Neural progenitor cell (in vitro differentiated cells): ENCODE data around the gene SPINK13. TPM values are rescaled to one million over a fixed set of nuclear protein-coding genes. Genes with fewer than 3 reads are reported as not detected.
A peak's percentile ranks its signal among the peaks of the same experiment; 100 is the strongest.
"Not testable (repeated sequence)": the region's sequence is repeated elsewhere in the genome, so short reads cannot be mapped to it uniquely, and the experiment has no call there.

Experiments used
- DNase-seq: peaks from one replicate; pipeline ENCODE4 v3.0.0-alpha.2; 2016; ENCODE audit warnings: low spot score
- H2AFZ ChIP-seq: fragments of 200-600 bp; sonication (generic); replicated peaks from 2 replicates; pipeline ENCODE4 v1.6.1; 2016; ENCODE audit warnings: antibody characterized with exemption
- H3F3A ChIP-seq: fragments of 200-600 bp; sonication (generic); 2 replicates; pipeline ENCODE4 v1.6.1; 2016; ENCODE audit warnings: antibody characterized with exemption, low read depth
- H3K27ac ChIP-seq: fragments of 200-600 bp; sonication (generic); 2 replicates; pipeline ENCODE4 v1.5.1; 2016; ENCODE audit warnings: mild to moderate bottlenecking
- H3K27me3 ChIP-seq: fragments of 200-600 bp; sonication (generic); 2 replicates; pipeline ENCODE4 v1.6.1; 2016; ENCODE audit warnings: mild to moderate bottlenecking, moderate library complexity
- H3K36me3 ChIP-seq: fragments of 200-600 bp; sonication (generic); 2 replicates; pipeline ENCODE4 v1.5.1; 2016
- H3K4me1 ChIP-seq: fragments of 200-600 bp; sonication (generic); 2 replicates; pipeline ENCODE4 v1.6.1; 2016; ENCODE audit warnings: mixed run types
- H3K4me2 ChIP-seq: fragments of 200-600 bp; sonication (generic); 2 replicates; pipeline ENCODE4 v1.6.1; 2016
- H3K4me3 ChIP-seq: fragments of 200-600 bp; sonication (generic); 2 replicates; pipeline ENCODE4 v1.5.1; 2016
- H3K79me2 ChIP-seq: fragments of 200-600 bp; sonication (generic); 2 replicates; pipeline ENCODE4 v1.6.1; 2016; ENCODE audit warnings: low read depth
- H3K9ac ChIP-seq: fragments of 200-600 bp; sonication (generic); 2 replicates; pipeline ENCODE4 v1.6.1; 2016
- H3K9me3 ChIP-seq: fragments of 200-600 bp; sonication (generic); 2 replicates; pipeline ENCODE4 v1.5.1; 2016; ENCODE audit warnings: low read depth
- H4K20me1 ChIP-seq: fragments of 200-600 bp; sonication (generic); 2 replicates; pipeline ENCODE4 v1.6.1; 2016; ENCODE audit warnings: low read depth
- H3K27ac Mint-ChIP-seq: 3 replicates; pipeline ENCODE4 v1.8.0; 2021; ENCODE audit warnings: mixed read lengths
- H3K27me3 Mint-ChIP-seq: 2 replicates; pipeline ENCODE4 v1.8.0; 2022; ENCODE audit warnings: low read depth, mild to moderate bottlenecking, inconsistent platforms, moderate library complexity, mixed read lengths; ENCODE audit not compliant: insufficient read depth
- H3K36me3 Mint-ChIP-seq: 3 replicates; pipeline ENCODE4 v1.8.0; 2021; ENCODE audit warnings: mixed read lengths
- H3K4me1 Mint-ChIP-seq: 3 replicates; pipeline ENCODE4 v1.8.0; 2021; ENCODE audit warnings: mixed read lengths
- H3K4me3 Mint-ChIP-seq: 3 replicates; pipeline ENCODE4 v1.8.0; 2021; ENCODE audit warnings: mild to moderate bottlenecking, moderate library complexity, mixed read lengths
- H3K9me3 Mint-ChIP-seq: 3 replicates; pipeline ENCODE4 v1.8.0; 2020; ENCODE audit warnings: mixed read lengths
- EZH2 ChIP-seq: fragments of 200-600 bp; sonication (generic); IDR thresholded peaks from 2 replicates; pipeline ENCODE4 v1.6.1; 2017; ENCODE audit warnings: antibody characterized with exemption, mild to moderate bottlenecking, moderate library complexity
- EZH2phosphoT487 ChIP-seq: fragments of 200-600 bp; sonication (generic); IDR thresholded peaks from 2 replicates; pipeline ENCODE4 v1.6.1; 2017; ENCODE audit warnings: antibody characterized with exemption
- total RNA-seq: library from RNA; depleted of rRNA; stranded (reverse); fragments of >200 nt; gene quantifications from 2 replicates; pipeline ENCODE4 v1.2.3, GENCODE V29; 2015; ENCODE audit warnings: low replicate concordance
- TF ChIP-seq, protein P1 (sequence below): fragments of 200-600 bp; sonication (generic); IDR thresholded peaks from 2 replicates; pipeline ENCODE4 v1.5.1; 2017; ENCODE audit warnings: antibody characterized with exemption, mild to moderate bottlenecking

Gene SPINK13
- total RNA-seq, 1 donor from 2014 or later, result not detected

DNA sequence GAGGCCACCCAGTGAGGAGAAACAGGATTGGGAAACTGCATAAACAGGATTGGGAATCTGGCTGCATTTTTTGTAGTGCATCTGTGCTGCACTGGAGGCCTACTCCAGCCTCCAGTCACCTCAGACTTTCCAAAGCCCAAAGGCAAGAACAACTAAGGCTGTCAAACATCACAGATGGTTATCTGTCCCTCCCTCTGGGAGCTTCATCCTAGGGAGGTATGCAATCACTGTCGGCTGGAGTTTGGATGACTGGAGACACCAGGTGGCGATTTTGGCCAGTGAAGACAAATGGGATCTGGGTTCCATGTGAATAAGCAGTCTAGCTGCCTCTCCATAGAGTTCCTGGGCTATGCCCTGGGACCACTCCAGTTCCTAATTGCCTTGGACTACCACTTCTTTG is 9.3 kb upstream of the SPINK13 start:
- peaks cover 2% of the 10 kb centered on the region for H3K36me3 ChIP-seq
- no peak overlapping the region for H3K4me2 ChIP-seq
- Mint-ChIP-seq H3K4me1 (no peaks in the 10 kb centered on the region), H3K27ac (no peak overlapping the region), H3K9me3 (peaks cover 17% of the 10 kb centered on the region), H3K27me3 (no peaks in the 10 kb centered on the region), H3K36me3 (no peaks in the 10 kb centered on the region), H3K4me3 (no peak overlapping the region)
- no peak overlapping the region for H3K4me3 ChIP-seq
- H3F3A ChIP-seq, result no peaks in the 10 kb centered on the region
- H2AFZ ChIP-seq, result no peak overlapping the region
- H3K79me2 ChIP-seq, result no peaks in the 10 kb centered on the region
- no peaks in the 10 kb centered on the region for H3K4me1 ChIP-seq
- H3K9me3 ChIP-seq, result no peaks in the 10 kb centered on the region
- H3K27me3 ChIP-seq, result no peaks in the 10 kb centered on the region
- no peak overlapping the region for H3K27ac ChIP-seq
- H3K9ac ChIP-seq, result no peak overlapping the region
- no peaks in the 10 kb centered on the region for H4K20me1 ChIP-seq
- TF ChIP-seq, protein P1, sequence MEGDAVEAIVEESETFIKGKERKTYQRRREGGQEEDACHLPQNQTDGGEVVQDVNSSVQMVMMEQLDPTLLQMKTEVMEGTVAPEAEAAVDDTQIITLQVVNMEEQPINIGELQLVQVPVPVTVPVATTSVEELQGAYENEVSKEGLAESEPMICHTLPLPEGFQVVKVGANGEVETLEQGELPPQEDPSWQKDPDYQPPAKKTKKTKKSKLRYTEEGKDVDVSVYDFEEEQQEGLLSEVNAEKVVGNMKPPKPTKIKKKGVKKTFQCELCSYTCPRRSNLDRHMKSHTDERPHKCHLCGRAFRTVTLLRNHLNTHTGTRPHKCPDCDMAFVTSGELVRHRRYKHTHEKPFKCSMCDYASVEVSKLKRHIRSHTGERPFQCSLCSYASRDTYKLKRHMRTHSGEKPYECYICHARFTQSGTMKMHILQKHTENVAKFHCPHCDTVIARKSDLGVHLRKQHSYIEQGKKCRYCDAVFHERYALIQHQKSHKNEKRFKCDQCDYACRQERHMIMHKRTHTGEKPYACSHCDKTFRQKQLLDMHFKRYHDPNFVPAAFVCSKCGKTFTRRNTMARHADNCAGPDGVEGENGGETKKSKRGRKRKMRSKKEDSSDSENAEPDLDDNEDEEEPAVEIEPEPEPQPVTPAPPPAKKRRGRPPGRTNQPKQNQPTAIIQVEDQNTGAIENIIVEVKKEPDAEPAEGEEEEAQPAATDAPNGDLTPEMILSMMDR, result no peak
- TF ChIP-seq EZH2phosphoT487 (no peak), EZH2 (no peak)
- DNase-seq, result no peak

DNA sequence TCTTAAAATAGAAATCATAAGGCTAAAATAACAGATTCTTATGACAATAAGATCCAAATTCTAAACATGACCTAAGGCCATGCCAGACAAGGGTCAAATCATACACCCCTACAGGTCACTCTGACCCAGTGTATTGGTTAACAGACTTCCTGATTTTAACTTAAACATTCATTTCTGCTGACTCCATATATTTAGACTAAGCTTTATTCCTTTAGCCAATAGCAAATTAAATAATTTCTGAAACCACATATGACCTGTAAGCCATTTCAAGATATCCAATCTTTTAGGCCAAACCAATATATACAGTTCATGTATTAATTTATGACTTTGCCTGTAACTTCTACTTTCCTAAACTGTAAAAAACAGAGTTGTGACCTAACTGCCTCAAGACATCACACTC is 7.4 kb upstream of the SPINK13 start:
- no peak overlapping the region for H3K4me2 ChIP-seq
- no peak overlapping the region for H3K9ac ChIP-seq
- no peaks in the 10 kb centered on the region for H3K4me1 ChIP-seq
- Mint-ChIP-seq H3K27me3 (no peaks in the 10 kb centered on the region), H3K27ac (no peak overlapping the region), H3K36me3 (no peaks in the 10 kb centered on the region), H3K4me1 (no peaks in the 10 kb centered on the region), H3K4me3 (no peak overlapping the region), H3K9me3 (peaks cover 11% of the 10 kb centered on the region)
- H4K20me1 ChIP-seq, result no peaks in the 10 kb centered on the region
- no peak for TF ChIP-seq EZH2phosphoT487
- TF ChIP-seq EZH2, result no peak
- TF ChIP-seq, protein P1, result no peak
- no peaks in the 10 kb centered on the region for H3F3A ChIP-seq
- no peaks in the 10 kb centered on the region for H3K9me3 ChIP-seq
- no peak overlapping the region for H3K4me3 ChIP-seq
- no peak for DNase-seq
- H2AFZ ChIP-seq, result no peak overlapping the region
- peaks cover 2% of the 10 kb centered on the region for H3K36me3 ChIP-seq
- H3K79me2 ChIP-seq, result no peaks in the 10 kb centered on the region
- H3K27ac ChIP-seq, result no peak overlapping the region
- H3K27me3 ChIP-seq, result no peaks in the 10 kb centered on the region

DNA sequence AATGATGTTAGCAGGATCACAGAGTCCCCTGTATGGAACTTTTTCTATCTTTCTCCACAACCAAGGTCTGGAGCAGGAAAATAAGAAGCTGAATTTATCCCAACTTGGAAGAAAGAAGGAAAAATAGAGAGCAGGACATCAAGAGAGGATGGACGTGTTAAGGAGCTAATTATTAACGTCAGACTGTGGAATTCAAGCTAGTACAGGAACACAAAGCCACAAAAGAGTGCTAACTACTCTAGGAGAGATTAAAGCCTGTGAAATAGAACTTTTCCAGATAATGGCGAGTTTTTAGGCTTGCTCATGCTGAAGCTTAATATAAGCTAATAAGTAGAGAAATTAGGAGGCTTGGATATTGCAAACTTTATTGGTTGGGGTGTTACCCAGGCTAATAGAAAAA is 632 bp upstream of the SPINK13 start:
- H3K9me3 Mint-ChIP-seq, result no peaks in the 10 kb centered on the region

GRCh38 chr5:148275129-148275528 is 6.5 kb downstream of the SPINK13 start:
- H3K9me3 ChIP-seq, H4K20me1 ChIP-seq, H3K9ac ChIP-seq, H3K79me2 ChIP-seq, H3K36me3 Mint-ChIP-seq, H2AFZ ChIP-seq, H3K4me3 ChIP-seq, H3K4me1 ChIP-seq, H3K27me3 ChIP-seq, H3K27ac ChIP-seq, H3K27me3 Mint-ChIP-seq, H3K4me3 Mint-ChIP-seq, H3K36me3 ChIP-seq, H3K4me1 Mint-ChIP-seq, H3K4me2 ChIP-seq, H3F3A ChIP-seq, H3K27ac Mint-ChIP-seq, DNase-seq: not testable (repeated sequence)
- H3K9me3 Mint-ChIP-seq, result peaks cover 14% of the 10 kb centered on the region

More for the DNA sequence above, 632 bp upstream of the SPINK13 start:
- Histone ChIP-seq H3K27ac (no peak overlapping the region), H2AFZ (no peak overlapping the region), H3K79me2 (no peaks in the 10 kb centered on the region), H3K4me1 (no peaks in the 10 kb centered on the region), H3K27me3 (no peaks in the 10 kb centered on the region), H3K4me3 (no peak overlapping the region), H3F3A (no peaks in the 10 kb centered on the region), H3K36me3 (no peaks in the 10 kb centered on the region), H4K20me1 (no peaks in the 10 kb centered on the region), H3K9ac (no peak overlapping the region), H3K9me3 (no peaks in the 10 kb centered on the region), H3K4me2 (no peak overlapping the region)
- Mint-ChIP-seq H3K27me3 (no peaks in the 10 kb centered on the region), H3K4me3 (no peak overlapping the region), H3K36me3 (no peaks in the 10 kb centered on the region), H3K4me1 (no peaks in the 10 kb centered on the region), H3K27ac (no peak overlapping the region)
- TF ChIP-seq, protein P1, result no peak
- TF ChIP-seq EZH2phosphoT487 (no peak), EZH2 (no peak)
- no peak for DNase-seq

GRCh38 chr5:148280893-148281292 is 12.3 kb downstream of the SPINK13 start:
- H3K36me3 ChIP-seq, H3K4me1 Mint-ChIP-seq, H3K27me3 Mint-ChIP-seq, H3K27me3 ChIP-seq, DNase-seq, H3K9me3 ChIP-seq, H3F3A ChIP-seq, H4K20me1 ChIP-seq, H3K36me3 Mint-ChIP-seq, H3K9ac ChIP-seq, H3K79me2 ChIP-seq, H3K27ac Mint-ChIP-seq, H3K4me1 ChIP-seq, H3K4me3 ChIP-seq, H3K4me3 Mint-ChIP-seq, H3K27ac ChIP-seq: not testable (repeated sequence)
- peak overlapping the region; percentile 5 for H3K4me2 ChIP-seq
- peak overlapping the region; percentile 55 for H2AFZ ChIP-seq
- H3K9me3 Mint-ChIP-seq, result peaks cover 15% of the 10 kb centered on the region

GRCh38 chr5:148281336-148281735 is 12.7 kb downstream of the SPINK13 start:
- not testable (repeated sequence) for H3K36me3 ChIP-seq, H3K27me3 ChIP-seq, DNase-seq, H3K27ac ChIP-seq, H3K27me3 Mint-ChIP-seq, H3K9me3 ChIP-seq, H3K27ac Mint-ChIP-seq, H3K36me3 Mint-ChIP-seq, H3K9ac ChIP-seq, H3K79me2 ChIP-seq, H3K4me3 Mint-ChIP-seq, H4K20me1 ChIP-seq, H3K4me1 ChIP-seq, H3K4me3 ChIP-seq, H3F3A ChIP-seq, H3K4me1 Mint-ChIP-seq
- H2AFZ ChIP-seq, result peak overlapping the region; percentile 55
- H3K9me3 Mint-ChIP-seq, result peaks cover 11% of the 10 kb centered on the region
- H3K4me2 ChIP-seq, result peak overlapping the region; percentile 5
